Osteocyte (in vitro differentiated cells): ENCODE measurements around the gene MAP1LC3C. TPM values are rescaled to one million over a fixed set of nuclear protein-coding genes. Genes with fewer than 3 reads are reported as not detected.
A peak's percentile ranks its signal among the peaks of the same experiment; 100 is the strongest.

ENCODE experiments used
- DNase-seq: peaks from one replicate; pipeline ENCODE4 v3.0.0; 2021; ENCODE audit warnings: mixed read lengths; ENCODE audit not compliant: unreplicated experiment; ENCODE audit errors: extremely low spot score
- H3K27ac Mint-ChIP-seq: one replicate; pipeline ENCODE4 v1.8.0; 2021; ENCODE audit warnings: mild to moderate bottlenecking, mixed read lengths; ENCODE audit not compliant: unreplicated experiment
- H3K27me3 Mint-ChIP-seq: one replicate; pipeline ENCODE4 v1.8.0; 2021; ENCODE audit warnings: mixed read lengths; ENCODE audit not compliant: unreplicated experiment
- H3K36me3 Mint-ChIP-seq: one replicate; pipeline ENCODE4 v1.8.0; 2021; ENCODE audit warnings: mixed read lengths; ENCODE audit not compliant: unreplicated experiment
- H3K4me1 Mint-ChIP-seq: one replicate; pipeline ENCODE4 v1.8.0; 2021; ENCODE audit warnings: mixed read lengths; ENCODE audit not compliant: unreplicated experiment
- H3K4me3 Mint-ChIP-seq: one replicate; pipeline ENCODE4 v1.8.0; 2021; ENCODE audit warnings: mild to moderate bottlenecking, moderate library complexity, mixed read lengths; ENCODE audit not compliant: unreplicated experiment
- H3K9me3 Mint-ChIP-seq: one replicate; pipeline ENCODE4 v1.8.0; 2021; ENCODE audit warnings: mixed read lengths; ENCODE audit not compliant: unreplicated experiment
- CTCF ChIP-seq: fragments of 200-600 bp; sonication (generic); IDR thresholded peaks from 2 replicates; pipeline ENCODE4 v1.5.0; 2021; ENCODE audit warnings: antibody characterized with exemption, mild to moderate bottlenecking, moderate library complexity
- long read RNA-seq: library from polyadenylated mRNA; unstranded; transcript quantifications from one replicate; pipeline ENCODE4 v2.0.0, GENCODE V29; 2021
- total RNA-seq: library from RNA; stranded (reverse); gene quantifications from 2 replicates; pipeline ENCODE4 v1.2.1, GENCODE V29; 2021

Gene MAP1LC3C
- total RNA-seq, result 0.81 TPM in 1 of 2 replicates, not detected in the other
- long read RNA-seq, partial matches to known transcripts, result 1 of 1 reads
- long read RNA-seq, other reads (novel, unspliced or antisense), result 0 of 1 reads

GRCh38 chr1:241999026-241999425, at the start of gene MAP1LC3C:
Gene MAP1LC3C, minus strand, starts transcription at chr1:241999098. Its CDS starts 90 bp downstream, at chr1:241999008.
- Mint-ChIP-seq H3K4me1 (peaks cover 11% of the 10 kb centered on the region), H3K27ac (no peak within 1 kb of the TSS), H3K4me3 (peak within 1 kb of the TSS; percentile 70), H3K27me3 (no peaks in the 10 kb centered on the region), H3K9me3 (no peaks in the 10 kb centered on the region), H3K36me3 (no peaks in the 10 kb centered on the region)
- no peak for DNase-seq
- TF ChIP-seq CTCF, result no peak

GRCh38 chr1:242043165-242043564, 44.3 kb upstream of the MAP1LC3C start:
- Mint-ChIP-seq H3K9me3 (no peaks in the 10 kb centered on the region), H3K27me3 (no peaks in the 10 kb centered on the region), H3K4me3 (no peak overlapping the region), H3K4me1 (no peaks in the 10 kb centered on the region), H3K36me3 (no peaks in the 10 kb centered on the region), H3K27ac (no peak overlapping the region)
- peak; percentile 3 for DNase-seq
- TF ChIP-seq CTCF, result no peak

GRCh38 chr1:242034392-242034791, 35.5 kb upstream of the MAP1LC3C start:
- Mint-ChIP-seq H3K4me1 (no peaks in the 10 kb centered on the region), H3K27ac (no peak overlapping the region), H3K36me3 (no peaks in the 10 kb centered on the region), H3K27me3 (peaks cover 5% of the 10 kb centered on the region), H3K4me3 (no peak overlapping the region), H3K9me3 (no peaks in the 10 kb centered on the region)
- TF ChIP-seq CTCF, result no peak
- DNase-seq, result no peak

GRCh38 chr1:242033447-242033846, 34.5 kb upstream of the MAP1LC3C start:
- H3K27me3 Mint-ChIP-seq, result peaks cover 5% of the 10 kb centered on the region
- TF ChIP-seq CTCF, result no peak
- H3K9me3 Mint-ChIP-seq, result no peaks in the 10 kb centered on the region
- H3K4me1 Mint-ChIP-seq, result no peaks in the 10 kb centered on the region
- H3K36me3 Mint-ChIP-seq, result no peaks in the 10 kb centered on the region
- no peak overlapping the region for H3K27ac Mint-ChIP-seq
- no peak overlapping the region for H3K4me3 Mint-ChIP-seq
- DNase-seq, result no peak

- H3K4me3 Mint-ChIP-seq, result no peak overlapping the region
- TF ChIP-seq CTCF, result no peak
- no peak overlapping the region for H3K27ac Mint-ChIP-seq
- H3K36me3 Mint-ChIP-seq, result no peaks in the 10 kb centered on the region
- H3K9me3 Mint-ChIP-seq, result no peaks in the 10 kb centered on the region
- no peak for DNase-seq
- peaks cover 5% of the 10 kb centered on the region for H3K27me3 Mint-ChIP-seq
- no peaks in the 10 kb centered on the region for H3K4me1 Mint-ChIP-seq
Observed at GRCh38 chr1:242030071-242030470, 31.2 kb upstream of the MAP1LC3C start.
